Limb (tissue), 2 donors: ENCODE results near the gene MRTFB.

Experiments used
- DNase-seq, 2 donors: peaks; one replicate each; pipeline ENCODE4 v3.0.0-alpha.2; 2016; ENCODE audit errors: extremely low spot score in 2 of 2

Gene MRTFB

DNA sequence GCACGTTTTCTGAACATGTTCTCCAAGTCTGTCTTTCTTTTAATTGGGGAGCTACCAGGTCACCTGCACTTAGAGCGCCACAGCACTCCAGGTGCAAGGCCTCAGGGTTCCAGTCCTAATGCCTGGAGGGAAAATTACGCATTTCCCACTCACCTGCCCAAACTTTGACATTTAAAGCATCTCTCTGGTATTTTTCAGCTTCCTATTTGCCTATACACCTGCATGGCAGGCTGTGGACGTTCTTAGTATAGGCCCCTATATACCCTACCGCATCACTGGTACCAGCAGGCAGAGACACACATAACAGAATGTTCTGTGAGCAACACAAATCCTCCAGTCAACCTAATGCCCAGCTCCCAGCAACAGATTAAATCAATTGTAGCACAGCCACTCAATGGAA, 213.3 kb downstream of the MRTFB start:
- no peak for DNase-seq

DNA sequence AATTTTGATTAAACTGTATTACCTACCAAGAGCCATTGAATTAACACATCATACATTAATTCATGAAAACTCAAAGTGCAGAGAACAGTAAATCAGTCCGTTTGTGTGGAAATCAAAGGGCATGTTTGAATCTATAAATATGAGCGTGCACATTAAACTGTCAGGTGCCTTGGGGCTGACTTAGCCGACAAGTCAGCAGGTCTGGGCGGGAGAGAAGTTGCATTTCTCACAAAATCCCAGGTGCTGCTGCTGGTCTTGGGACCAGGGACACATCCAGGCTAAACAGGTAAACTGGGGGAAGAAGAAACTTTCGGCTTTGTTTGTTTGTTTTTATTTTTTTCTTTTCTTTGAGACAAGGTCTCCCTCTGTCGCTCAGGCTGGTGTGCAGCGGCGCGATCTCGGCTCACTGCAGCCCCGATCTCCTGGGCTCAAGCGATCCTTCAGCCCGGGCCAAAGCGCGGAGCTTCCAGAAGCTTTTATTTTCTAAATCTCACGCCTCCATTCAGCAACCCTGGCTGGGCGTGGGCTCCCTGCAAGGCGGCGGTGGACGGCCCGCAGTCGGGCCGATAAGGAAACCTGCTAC, 213.9 kb downstream of the MRTFB start:
- no peak for DNase-seq

- DNase-seq, result peak; percentile 92 to 99
Observed at GRCh38 chr16:14285513-14286367, 214.6 kb downstream of the MRTFB start.

GRCh38 chr16:14286368-14287230, 215.5 kb downstream of the MRTFB start:
- peak in 1 of 2 donors; percentile 61 for DNase-seq

DNA sequence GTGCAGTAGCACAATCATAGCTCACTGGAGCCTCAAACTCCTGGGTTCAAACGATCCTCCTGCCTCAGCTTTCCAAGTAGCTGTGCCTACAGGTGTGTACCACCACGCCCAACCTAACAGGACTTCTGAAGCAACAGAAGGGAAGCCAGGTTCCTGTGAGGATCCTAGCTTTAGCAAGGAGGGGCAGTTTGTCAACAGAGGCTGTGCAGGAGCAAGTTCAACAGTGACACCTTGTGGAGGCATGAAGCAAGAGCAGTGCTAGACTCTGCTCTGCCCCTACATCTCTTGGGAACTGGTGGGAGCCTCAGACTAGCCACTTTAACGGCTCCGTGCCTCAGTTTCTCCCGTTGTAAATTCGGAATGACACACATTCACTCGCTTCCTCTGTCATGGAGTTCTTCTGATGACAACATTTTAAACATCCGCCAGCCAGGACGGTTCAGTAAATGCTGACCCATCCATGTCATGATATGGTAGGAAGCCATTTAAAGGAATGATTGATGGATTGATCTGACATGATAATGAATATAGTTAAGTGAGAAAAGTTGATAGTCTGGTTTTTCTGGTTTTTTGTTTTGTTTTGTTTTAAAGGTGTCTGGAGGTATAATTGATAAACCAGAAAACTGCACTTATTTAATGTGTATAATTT, 218.7 kb downstream of the MRTFB start:
- DNase-seq, result no peak

DNA sequence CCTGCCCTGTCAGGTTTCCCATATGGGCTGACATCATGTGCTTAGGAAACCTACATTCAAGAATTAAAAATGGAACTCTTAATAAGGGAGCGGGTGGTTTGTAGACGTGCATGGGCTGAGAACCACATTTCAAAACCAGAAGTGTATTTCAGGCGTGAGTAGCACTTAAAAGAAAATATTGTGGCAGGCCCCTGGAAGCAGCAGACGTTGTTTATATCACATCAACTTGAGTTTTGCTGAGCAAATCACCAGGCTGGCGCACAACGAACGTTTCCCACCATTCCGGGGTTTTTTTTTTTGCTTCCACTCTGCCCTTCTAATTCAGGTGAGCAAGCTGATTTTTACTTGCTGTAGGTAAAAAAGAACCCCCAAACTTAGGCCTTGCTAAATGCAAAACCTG, 220.2 kb downstream of the MRTFB start:
- DNase-seq, result no peak

DNA sequence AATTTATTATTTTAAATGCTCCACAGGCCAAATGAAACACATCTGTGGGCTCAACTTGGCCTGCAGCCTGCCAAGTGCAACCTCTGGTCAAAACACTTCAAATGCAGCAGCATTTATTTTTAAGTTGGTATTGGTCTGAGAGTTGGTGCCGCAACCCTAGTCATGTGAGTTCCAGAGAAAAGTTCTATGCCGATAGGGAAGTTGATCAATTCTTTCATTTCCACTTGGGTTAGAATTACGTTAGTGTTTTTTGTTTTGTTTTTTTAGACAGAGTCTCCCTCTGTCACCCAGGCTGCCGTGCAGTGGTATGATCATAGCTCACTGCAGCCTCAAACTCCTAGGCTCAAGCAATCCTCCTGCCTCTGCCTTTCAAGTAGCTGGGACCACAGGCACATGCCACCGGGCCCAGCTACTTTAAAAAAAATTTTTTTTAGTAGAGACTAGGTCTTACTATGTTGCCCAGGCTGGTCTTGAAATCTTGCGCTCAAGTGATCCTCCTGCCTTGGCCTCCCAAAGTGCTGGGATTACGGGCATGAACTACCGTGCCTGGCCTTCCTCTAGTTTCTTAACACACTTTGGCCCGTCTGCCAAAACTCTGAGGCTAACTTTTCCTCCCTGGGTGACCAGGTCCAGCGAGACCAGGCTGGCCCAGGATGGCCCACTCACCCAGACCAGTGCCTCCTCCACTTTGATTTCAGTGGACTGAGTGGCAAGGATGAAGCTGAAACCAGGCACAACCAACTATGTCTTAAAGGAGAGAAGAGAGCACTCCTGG, 221.1 kb downstream of the MRTFB start:
- DNase-seq, result no peak

- DNase-seq, result no peak
Observed at GRCh38 chr16:14296663-14297062, 225.5 kb downstream of the MRTFB start.

DNA sequence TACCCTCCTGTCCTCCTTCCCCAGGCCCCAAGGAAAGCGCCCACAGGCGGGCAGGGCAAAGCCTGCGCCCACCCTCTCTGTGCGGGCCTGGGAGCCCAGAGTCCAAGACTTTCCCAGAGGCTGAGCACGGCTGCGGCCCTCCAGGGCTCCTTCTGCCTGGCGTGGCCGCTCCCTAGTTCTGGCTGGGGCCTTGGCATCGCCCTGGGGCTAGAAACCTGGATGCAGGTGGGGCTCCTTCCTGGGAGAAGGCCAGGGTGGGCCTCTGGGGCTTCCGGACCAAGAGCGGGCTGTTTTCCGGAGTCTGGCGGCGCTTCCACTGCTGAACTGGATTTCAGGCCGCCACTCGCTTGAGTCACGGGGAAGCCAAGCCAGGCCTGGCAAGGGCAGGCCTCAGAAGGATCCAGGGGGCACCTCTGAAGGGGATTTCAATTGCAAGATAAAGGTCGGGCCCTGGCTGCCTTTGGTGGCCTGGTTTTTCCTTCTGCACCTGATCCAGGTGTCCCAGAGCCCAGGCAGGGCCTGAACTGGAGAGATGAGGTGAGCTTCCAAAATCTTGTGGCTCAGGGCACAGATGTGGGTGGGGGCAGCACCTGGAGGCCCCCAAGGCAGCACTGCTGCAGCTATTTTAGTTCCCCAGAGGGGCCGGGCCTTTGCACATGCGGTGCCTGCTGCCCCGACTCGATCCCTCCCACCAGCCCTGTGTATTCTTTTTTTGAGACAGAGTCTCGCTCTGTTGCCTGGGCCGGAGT, 227.4 kb downstream of the MRTFB start:
- no peak for DNase-seq

- DNase-seq, result peak; percentile 51 to 64
Observed at GRCh38 chr16:14300705-14301168, 229.6 kb downstream of the MRTFB start.

DNA sequence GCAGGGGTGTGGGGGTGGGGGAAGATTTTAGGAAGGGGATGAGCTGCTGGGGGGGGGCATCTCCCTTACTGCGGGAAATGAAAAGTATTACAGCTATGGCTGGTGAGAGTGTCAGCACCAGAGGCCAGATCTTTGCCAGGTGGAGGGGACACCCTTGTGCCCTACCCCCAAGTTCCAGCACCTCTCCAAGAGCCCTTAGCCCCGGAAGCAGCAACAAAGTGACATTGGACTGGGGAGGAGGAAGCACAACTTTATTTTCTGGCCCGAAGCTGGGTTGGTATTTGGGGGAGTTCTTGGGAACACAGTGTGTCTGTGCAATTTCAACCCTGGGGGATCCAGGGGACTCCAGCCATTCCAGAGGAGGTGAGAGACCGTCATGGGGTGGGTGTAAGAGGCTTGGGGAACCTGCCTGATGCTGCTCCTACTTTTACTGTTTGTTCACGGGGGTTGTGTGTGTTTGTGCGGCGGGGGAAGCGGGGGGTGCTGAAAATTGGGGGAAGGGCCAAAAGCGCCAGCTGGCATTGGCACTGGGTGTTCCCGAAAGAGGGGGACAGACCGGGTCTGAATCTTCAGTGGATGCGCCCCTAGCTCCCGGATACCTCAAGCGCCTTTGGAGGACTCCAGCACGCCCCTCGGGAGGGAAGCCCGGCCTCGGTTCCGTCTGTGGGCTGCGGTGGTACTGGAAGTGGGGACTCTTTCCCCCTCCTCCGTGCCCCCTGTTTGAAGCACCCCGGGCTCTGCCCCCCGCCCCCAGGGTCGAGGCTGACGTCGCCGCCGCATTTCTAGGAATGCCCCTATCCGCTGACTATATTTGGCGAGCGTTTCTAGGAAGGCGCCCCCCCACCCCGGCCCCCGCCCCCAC, 230.3 kb downstream of the MRTFB start:
- DNase-seq, result peak in 1 of 2 donors; percentile 71

- DNase-seq, result peak in 1 of 2 donors; percentile 75
Observed at GRCh38 chr16:14302031-14302398, 230.9 kb downstream of the MRTFB start.

- DNase-seq, result peak in 1 of 2 donors; percentile 72
Observed at GRCh38 chr16:14302399-14303181, 231.5 kb downstream of the MRTFB start.

DNA sequence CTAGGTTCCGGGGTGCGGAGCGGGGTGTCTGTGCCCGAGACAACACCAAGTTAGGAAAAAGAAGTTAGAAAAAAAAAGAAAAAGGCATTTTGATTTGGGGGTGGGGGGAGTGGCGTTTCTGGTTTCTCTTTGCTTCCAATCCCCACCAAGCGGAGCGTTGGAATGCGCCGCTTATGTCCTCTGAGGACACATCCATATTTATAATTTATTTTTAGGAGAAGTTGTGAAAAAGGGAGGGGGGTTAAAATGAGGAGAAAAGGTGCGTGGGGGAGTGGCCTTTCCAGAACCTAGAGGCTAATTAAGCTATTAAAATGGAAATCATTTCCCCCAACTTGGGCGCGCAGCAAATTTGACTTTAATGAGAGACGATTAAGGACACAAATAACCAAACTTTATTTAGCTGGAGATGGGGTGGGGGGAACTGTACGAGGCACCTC, 232.1 kb downstream of the MRTFB start:
- DNase-seq, result no peak

DNA sequence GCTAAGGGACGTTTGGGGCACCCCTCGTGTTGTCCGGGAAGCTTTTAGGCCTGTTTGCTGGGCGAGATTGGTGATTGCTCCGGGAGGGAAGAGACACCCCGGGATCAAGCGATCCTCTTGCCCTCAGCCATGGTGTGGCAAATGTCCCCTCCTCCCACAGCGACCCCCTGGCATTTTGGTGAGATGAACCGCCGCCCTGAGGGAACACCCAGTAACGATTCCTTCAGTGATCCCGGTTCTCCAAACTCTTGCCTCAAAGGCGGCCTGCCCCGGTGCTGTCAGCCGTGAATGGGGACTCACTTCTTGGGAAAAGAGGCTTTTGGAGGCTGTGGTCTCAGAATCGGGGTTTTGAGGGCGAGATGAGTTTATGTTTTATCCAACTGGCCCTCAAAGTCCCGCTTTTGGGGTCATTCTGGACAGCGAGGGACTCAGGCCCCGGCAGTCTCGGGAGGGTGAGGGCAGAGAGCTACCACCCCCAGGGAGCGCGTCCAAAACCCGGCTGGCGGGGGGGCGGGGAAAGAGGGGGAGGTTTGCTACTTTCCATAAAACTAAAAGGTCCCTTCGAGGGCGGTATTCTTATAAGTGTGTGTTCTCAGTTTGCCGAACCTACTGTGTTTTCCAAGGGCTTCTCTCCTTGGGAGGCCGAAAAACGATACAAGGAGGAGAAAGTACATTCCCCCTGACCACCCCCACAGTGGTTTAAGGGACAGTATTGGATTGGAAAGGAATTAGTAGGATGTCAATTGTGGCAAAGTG, 232.7 kb downstream of the MRTFB start:
- DNase-seq, result peak in 1 of 2 donors; percentile 46

- no peak for DNase-seq
Observed at GRCh38 chr16:14304891-14305460, 233.9 kb downstream of the MRTFB start.

DNA sequence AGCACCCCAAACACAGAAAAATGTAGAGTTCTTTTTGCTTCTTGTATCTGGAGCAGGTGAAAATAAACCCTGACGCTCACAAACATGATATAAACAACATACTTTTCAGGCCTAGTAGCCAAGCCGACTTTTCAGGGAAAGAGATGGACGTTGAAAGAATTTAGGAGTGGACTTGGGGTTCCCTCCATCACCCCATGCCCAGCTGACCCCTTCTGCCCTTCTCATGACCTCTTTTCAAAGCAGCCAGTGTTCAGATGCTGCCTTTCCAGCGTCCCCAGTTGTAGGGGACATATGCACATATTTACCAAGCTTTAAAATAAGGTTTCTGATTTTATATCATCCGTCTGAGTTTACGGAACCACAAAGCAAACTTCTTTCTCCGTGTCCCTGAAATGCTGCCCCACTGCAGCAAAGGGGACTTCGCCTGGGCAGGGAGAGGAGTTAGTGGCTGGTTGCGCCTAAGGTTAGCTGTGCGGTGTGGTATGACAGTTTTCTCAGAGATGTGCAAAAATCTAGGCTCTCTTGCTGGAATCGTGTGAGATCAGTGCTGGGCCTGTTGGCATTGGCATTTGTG, 235.5 kb downstream of the MRTFB start:
- no peak for DNase-seq
